ENCODE measurements around the gene KLHL26. TPM values are rescaled to one million over a fixed set of nuclear protein-coding genes. Genes with fewer than 3 reads are reported as not detected.

The KLHL26 gene
- polyA plus RNA-seq, 1 donor from 2014 or later, result 4.7 TPM

DNA sequence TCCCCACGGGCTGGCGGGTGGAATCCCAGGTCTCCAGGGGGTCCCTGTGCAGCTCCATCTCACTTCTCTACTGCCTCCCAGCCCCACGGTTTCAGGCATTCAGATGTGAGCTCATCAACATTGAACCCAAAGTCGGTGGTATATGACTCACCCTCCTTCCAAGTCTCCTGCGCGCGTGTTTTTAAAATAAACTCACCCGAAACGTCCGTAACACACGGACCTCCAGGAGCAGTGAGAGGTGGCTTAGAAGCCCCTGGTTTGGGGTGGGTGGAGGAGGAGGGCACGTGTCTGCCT is 32.6 kb downstream of the KLHL26 start:
- no peak overlapping the region for H3K4me2 ChIP-seq (ENCODE audit: low read length)
- no peaks in the 10 kb centered on the region for H4K20me1 ChIP-seq (ENCODE audit: insufficient read depth)
- H3K9me2 ChIP-seq (ENCODE audit: insufficient read depth, low read length), result no peaks in the 10 kb centered on the region
- H3F3A ChIP-seq (ENCODE audit: insufficient read depth, low read length, poor library complexity, severe bottlenecking), result no peaks in the 10 kb centered on the region
- no peaks in the 10 kb centered on the region for H3K79me2 ChIP-seq (replicated peaks; ENCODE audit: insufficient read depth, low read length)
- no peak overlapping the region for H3K9ac ChIP-seq (ENCODE audit: low read length)
- no peaks in the 10 kb centered on the region for H3K9me3 ChIP-seq (ENCODE audit: low read length)
- no peak overlapping the region for H2AFZ ChIP-seq (ENCODE audit: low read depth, low read length)
- TF ChIP-seq EZH2 (IDR thresholded peaks at IDR 0.05; ENCODE audit: borderline replicate concordance, insufficient read depth, low read length, poor library complexity, severe bottlenecking) (no peak), TAF1 (IDR thresholded peaks at IDR 0.05; ENCODE audit: low read depth) (no peak), MXI1 (conservative IDR thresholded peaks at IDR 0.05; ENCODE audit: poor library complexity, severe bottlenecking) (no peak), SMC3 (conservative IDR thresholded peaks at IDR 0.05; ENCODE audit: poor library complexity) (no peak), EP300 (conservative IDR thresholded peaks at IDR 0.05; ENCODE audit: poor library complexity, severe bottlenecking) (no peak), RAD21 (conservative IDR thresholded peaks at IDR 0.05) (no peak), POLR2AphosphoS5 (IDR thresholded peaks at IDR 0.05) (no peak)
- TF ChIP-seq, protein P1, sequence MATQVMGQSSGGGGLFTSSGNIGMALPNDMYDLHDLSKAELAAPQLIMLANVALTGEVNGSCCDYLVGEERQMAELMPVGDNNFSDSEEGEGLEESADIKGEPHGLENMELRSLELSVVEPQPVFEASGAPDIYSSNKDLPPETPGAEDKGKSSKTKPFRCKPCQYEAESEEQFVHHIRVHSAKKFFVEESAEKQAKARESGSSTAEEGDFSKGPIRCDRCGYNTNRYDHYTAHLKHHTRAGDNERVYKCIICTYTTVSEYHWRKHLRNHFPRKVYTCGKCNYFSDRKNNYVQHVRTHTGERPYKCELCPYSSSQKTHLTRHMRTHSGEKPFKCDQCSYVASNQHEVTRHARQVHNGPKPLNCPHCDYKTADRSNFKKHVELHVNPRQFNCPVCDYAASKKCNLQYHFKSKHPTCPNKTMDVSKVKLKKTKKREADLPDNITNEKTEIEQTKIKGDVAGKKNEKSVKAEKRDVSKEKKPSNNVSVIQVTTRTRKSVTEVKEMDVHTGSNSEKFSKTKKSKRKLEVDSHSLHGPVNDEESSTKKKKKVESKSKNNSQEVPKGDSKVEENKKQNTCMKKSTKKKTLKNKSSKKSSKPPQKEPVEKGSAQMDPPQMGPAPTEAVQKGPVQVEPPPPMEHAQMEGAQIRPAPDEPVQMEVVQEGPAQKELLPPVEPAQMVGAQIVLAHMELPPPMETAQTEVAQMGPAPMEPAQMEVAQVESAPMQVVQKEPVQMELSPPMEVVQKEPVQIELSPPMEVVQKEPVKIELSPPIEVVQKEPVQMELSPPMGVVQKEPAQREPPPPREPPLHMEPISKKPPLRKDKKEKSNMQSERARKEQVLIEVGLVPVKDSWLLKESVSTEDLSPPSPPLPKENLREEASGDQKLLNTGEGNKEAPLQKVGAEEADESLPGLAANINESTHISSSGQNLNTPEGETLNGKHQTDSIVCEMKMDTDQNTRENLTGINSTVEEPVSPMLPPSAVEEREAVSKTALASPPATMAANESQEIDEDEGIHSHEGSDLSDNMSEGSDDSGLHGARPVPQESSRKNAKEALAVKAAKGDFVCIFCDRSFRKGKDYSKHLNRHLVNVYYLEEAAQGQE (IDR thresholded peaks at IDR 0.05; ENCODE audit: borderline replicate concordance), result no peak
- TF ChIP-seq, protein P2, sequence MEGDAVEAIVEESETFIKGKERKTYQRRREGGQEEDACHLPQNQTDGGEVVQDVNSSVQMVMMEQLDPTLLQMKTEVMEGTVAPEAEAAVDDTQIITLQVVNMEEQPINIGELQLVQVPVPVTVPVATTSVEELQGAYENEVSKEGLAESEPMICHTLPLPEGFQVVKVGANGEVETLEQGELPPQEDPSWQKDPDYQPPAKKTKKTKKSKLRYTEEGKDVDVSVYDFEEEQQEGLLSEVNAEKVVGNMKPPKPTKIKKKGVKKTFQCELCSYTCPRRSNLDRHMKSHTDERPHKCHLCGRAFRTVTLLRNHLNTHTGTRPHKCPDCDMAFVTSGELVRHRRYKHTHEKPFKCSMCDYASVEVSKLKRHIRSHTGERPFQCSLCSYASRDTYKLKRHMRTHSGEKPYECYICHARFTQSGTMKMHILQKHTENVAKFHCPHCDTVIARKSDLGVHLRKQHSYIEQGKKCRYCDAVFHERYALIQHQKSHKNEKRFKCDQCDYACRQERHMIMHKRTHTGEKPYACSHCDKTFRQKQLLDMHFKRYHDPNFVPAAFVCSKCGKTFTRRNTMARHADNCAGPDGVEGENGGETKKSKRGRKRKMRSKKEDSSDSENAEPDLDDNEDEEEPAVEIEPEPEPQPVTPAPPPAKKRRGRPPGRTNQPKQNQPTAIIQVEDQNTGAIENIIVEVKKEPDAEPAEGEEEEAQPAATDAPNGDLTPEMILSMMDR (IDR thresholded peaks at IDR 0.05; ENCODE audit: poor library complexity, severe bottlenecking), result no peak
- H3K4me3 ChIP-seq (ENCODE audit: low read length), result no peak overlapping the region
- H3K36me3 ChIP-seq (ENCODE audit: insufficient read depth, low read length), result no peaks in the 10 kb centered on the region
- H3K27me3 ChIP-seq (ENCODE audit: insufficient read depth, low read depth, low read length), result no peaks in the 10 kb centered on the region
- no peak overlapping the region for H3K27ac ChIP-seq (ENCODE audit: low read length)

DNA sequence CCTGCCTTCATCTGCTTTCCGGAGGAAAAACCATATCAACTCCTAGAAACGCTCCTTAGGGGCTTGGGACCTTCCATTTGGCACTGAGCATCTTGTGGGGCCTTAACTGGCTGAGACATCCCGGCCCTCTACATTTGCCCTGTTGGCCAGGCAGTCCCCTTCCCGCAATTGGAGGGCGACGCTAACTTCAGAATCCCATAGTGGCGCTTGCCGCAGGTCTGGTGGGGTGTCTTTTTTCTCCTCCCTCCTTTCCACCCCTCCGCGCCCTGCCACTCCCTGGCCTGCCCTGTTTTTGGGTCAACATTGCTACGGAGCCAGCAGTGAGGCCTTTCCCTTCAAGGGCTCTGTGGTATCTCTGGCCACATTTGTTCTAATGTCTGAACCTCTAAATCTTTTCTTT is 33.1 kb downstream of the KLHL26 start:
- H3K4me3 ChIP-seq (ENCODE audit: low read length), result no peak overlapping the region
- H3F3A ChIP-seq (ENCODE audit: insufficient read depth, low read length, poor library complexity, severe bottlenecking), result no peaks in the 10 kb centered on the region
- H3K27ac ChIP-seq (ENCODE audit: low read length), result no peak overlapping the region
- H3K9me3 ChIP-seq (ENCODE audit: low read length), result no peaks in the 10 kb centered on the region
- no peak overlapping the region for H3K4me2 ChIP-seq (ENCODE audit: low read length)
- H3K36me3 ChIP-seq (ENCODE audit: insufficient read depth, low read length), result no peaks in the 10 kb centered on the region
- H3K27me3 ChIP-seq (ENCODE audit: insufficient read depth, low read depth, low read length), result no peaks in the 10 kb centered on the region
- no peaks in the 10 kb centered on the region for H3K9me2 ChIP-seq (ENCODE audit: insufficient read depth, low read length)
- H3K79me2 ChIP-seq (replicated peaks; ENCODE audit: insufficient read depth, low read length), result no peaks in the 10 kb centered on the region
- no peaks in the 10 kb centered on the region for H4K20me1 ChIP-seq (ENCODE audit: insufficient read depth)
- no peak overlapping the region for H2AFZ ChIP-seq (ENCODE audit: low read depth, low read length)
- TF ChIP-seq, protein P2 (IDR thresholded peaks at IDR 0.05; ENCODE audit: poor library complexity, severe bottlenecking), result no peak
- TF ChIP-seq EP300 (conservative IDR thresholded peaks at IDR 0.05; ENCODE audit: poor library complexity, severe bottlenecking) (no peak), RAD21 (conservative IDR thresholded peaks at IDR 0.05) (no peak), TAF1 (IDR thresholded peaks at IDR 0.05; ENCODE audit: low read depth) (no peak), MXI1 (conservative IDR thresholded peaks at IDR 0.05; ENCODE audit: poor library complexity, severe bottlenecking) (no peak), POLR2AphosphoS5 (IDR thresholded peaks at IDR 0.05) (no peak), EZH2 (IDR thresholded peaks at IDR 0.05; ENCODE audit: borderline replicate concordance, insufficient read depth, low read length, poor library complexity, severe bottlenecking) (no peak), SMC3 (conservative IDR thresholded peaks at IDR 0.05; ENCODE audit: poor library complexity) (no peak)
- TF ChIP-seq, protein P1 (IDR thresholded peaks at IDR 0.05; ENCODE audit: borderline replicate concordance), result no peak
- no peak overlapping the region for H3K9ac ChIP-seq (ENCODE audit: low read length)

Data from neural cell (in vitro differentiated cells).